ENCODE results near the gene ALOX5. TPM values are rescaled to one million over a fixed set of nuclear protein-coding genes. Genes with fewer than 3 reads are reported as not detected.
"Not testable (repeated sequence)": the region's sequence is repeated elsewhere in the genome, so short reads cannot be mapped to it uniquely, and the experiment has no call there.

Gene ALOX5
- total RNA-seq, 2 donors from 2014 or later: 21.2 to 35.0 TPM

DNA sequence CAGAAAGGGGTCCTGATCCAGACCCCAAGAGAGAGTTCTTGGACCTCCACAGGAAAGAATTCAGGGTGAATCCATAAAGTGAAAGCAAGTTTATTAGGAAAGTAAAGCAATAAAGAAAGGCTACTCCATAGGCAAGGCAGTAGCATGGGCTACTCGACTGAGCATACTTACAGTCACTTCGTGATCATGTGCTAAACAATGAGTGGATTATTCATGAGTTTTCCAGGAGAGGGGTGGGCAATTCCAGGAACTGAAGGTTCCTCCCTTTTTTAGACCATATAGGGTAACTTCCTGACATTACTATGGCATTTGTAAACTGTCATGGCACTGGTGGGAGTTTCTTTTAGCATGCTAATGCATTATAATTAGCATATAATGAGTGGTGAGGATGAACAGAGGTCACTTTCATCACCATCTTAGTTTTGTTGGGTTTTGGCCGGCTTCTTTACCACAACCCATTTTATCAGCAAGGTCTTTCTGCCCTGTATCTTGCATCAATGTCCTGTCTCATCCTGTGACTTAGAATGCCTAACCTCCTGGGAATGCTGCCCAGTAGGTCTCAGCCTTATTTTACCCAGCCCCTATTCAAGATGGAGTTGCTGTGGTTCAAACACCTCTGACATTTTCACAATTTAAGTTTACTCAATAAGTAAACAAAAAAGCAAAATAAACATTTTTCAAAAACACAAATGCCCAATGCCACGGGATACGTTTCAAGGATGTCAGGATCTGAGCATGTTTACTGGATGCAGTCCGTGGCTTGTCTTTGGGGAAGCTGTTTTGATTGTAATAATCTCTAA, 37.0 kb downstream of the ALOX5 start:
- Histone ChIP-seq H3K4me3 (no peak overlapping the region), H3K9me3 (no peaks in the 10 kb centered on the region), H3K27me3 (replicated peaks; ENCODE audit: insufficient read depth) (no peaks in the 10 kb centered on the region), H3K36me3 (no peaks in the 10 kb centered on the region), H3K27ac (no peak overlapping the region), H3K4me1 (replicated peaks) (no peaks in the 10 kb centered on the region)
- 75% methylated on average over 6 of the region's 6 CpGs for WGBS
- intact Hi-C loops (cut with DNase I): no loop called here
- DNase-seq (ENCODE audit: low spot score): no peak
- no peak for TF ChIP-seq POLR2AphosphoS5 (IDR thresholded peaks at IDR 0.05)
- TF ChIP-seq, protein P1, sequence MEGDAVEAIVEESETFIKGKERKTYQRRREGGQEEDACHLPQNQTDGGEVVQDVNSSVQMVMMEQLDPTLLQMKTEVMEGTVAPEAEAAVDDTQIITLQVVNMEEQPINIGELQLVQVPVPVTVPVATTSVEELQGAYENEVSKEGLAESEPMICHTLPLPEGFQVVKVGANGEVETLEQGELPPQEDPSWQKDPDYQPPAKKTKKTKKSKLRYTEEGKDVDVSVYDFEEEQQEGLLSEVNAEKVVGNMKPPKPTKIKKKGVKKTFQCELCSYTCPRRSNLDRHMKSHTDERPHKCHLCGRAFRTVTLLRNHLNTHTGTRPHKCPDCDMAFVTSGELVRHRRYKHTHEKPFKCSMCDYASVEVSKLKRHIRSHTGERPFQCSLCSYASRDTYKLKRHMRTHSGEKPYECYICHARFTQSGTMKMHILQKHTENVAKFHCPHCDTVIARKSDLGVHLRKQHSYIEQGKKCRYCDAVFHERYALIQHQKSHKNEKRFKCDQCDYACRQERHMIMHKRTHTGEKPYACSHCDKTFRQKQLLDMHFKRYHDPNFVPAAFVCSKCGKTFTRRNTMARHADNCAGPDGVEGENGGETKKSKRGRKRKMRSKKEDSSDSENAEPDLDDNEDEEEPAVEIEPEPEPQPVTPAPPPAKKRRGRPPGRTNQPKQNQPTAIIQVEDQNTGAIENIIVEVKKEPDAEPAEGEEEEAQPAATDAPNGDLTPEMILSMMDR (IDR thresholded peaks at IDR 0.05): no peak
- TF ChIP-seq POLR2A (IDR thresholded peaks at IDR 0.05): no peak

DNA sequence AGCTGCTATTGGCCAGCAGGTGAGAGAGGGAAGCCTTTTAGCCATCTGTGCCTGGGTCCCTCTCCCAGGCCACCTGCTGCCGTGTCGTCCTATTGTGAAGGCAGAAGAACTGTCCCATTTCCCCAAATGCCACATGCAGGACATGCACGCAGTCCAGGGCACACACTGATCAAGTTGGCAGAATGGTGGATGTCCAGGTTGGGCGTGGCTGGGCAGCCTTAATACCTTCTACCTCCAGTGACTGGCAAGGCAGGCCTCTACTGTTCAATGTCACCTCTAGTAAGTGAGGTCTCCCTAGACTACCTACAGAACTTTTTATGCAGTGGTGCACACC, 37.6 kb downstream of the ALOX5 start:
- DNase-seq (ENCODE audit: low spot score): no peak
- H3K4me3 ChIP-seq: no peak overlapping the region
- intact Hi-C loops (cut with DNase I): no loop called here
- TF ChIP-seq POLR2A (IDR thresholded peaks at IDR 0.05) (no peak), POLR2AphosphoS5 (IDR thresholded peaks at IDR 0.05) (no peak)
- TF ChIP-seq, protein P1 (IDR thresholded peaks at IDR 0.05): no peak
- H3K36me3 ChIP-seq: no peaks in the 10 kb centered on the region
- no peaks in the 10 kb centered on the region for H3K27me3 ChIP-seq (replicated peaks; ENCODE audit: insufficient read depth)
- H3K27ac ChIP-seq: no peak overlapping the region
- H3K9me3 ChIP-seq: no peaks in the 10 kb centered on the region
- 83% methylated on average over 4 of the region's 4 CpGs for WGBS
- H3K4me1 ChIP-seq (replicated peaks): no peaks in the 10 kb centered on the region

DNA sequence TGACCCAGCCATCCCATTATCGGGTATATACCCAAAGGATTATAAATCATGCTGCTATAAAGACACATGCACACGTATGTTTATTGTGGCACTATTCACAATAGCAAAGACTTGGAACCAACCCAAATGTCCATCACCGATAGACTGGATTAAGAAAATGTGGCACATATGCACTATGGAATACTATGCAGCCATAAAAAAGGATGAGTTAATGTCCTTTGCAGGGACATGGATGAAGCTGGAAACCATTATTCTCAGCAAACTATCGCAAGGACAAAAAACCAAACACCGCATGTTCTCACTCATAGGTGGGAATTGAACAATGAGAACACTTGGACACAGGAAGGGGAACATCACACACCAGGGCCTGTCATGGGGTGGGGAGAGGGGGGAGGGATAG, 41.0 kb downstream of the ALOX5 start:
- DNase-seq (ENCODE audit: low spot score); H3K4me1 ChIP-seq (replicated peaks); H3K4me3 ChIP-seq; H3K36me3 ChIP-seq; H3K27ac ChIP-seq; H3K9me3 ChIP-seq; H3K27me3 ChIP-seq (replicated peaks; ENCODE audit: insufficient read depth); intact Hi-C loops (cut with DNase I): not testable (repeated sequence)
- WGBS: 87% methylated on average over 5 of the region's 5 CpGs

DNA sequence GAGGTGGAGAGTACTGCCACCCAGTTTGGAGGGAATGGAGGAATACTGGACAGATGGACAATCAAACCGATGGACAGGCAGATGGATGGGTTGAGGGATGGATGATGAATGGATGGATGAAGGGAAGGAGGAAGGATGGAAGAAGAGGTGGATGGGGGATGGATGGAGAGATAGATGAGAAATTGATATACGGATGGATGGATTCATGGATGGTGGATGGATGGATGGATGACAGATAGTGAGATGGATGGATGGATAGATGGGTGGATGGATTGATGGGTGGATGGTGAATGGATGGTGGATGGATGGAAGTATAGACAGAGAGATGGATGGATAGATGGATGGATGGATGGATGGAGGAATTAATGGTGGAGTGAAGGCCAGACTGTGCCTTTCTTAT, 42.6 kb downstream of the ALOX5 start:
- H3K4me1 ChIP-seq (replicated peaks): peaks cover 4% of the 10 kb centered on the region
- WGBS: 88% methylated on average over 2 of the region's 2 CpGs

DNA sequence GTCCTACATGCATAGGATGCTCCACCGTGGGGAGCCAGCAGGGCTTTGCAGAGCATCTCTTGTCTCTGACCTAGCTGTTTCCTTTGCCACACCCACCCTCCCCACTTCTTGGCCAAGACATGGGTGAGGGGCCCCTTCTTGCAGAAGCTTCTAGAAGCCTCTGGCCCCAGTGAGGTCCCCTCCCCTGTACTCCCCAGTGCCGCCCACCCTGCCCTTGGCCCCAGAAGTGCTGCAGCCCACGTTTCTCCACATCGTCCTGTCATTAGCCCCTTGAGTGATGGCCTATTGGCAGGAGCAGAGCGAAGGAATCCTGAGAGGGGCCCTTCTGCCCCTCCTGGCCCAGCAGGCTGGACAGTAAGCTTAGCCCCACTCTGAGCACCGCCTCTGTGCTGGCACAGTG, 43.7 kb downstream of the ALOX5 start:
- no peak for TF ChIP-seq POLR2AphosphoS5 (IDR thresholded peaks at IDR 0.05)
- TF ChIP-seq, protein P1 (IDR thresholded peaks at IDR 0.05): no peak
- Histone ChIP-seq H3K4me1 (replicated peaks) (peaks cover 4% of the 10 kb centered on the region), H3K9me3 (no peaks in the 10 kb centered on the region), H3K36me3 (no peaks in the 10 kb centered on the region), H3K27ac (no peak overlapping the region), H3K27me3 (replicated peaks; ENCODE audit: insufficient read depth) (no peaks in the 10 kb centered on the region), H3K4me3 (no peak overlapping the region)
- 85% methylated on average over 6 of the region's 6 CpGs for WGBS
- DNase-seq (ENCODE audit: low spot score): no peak
- intact Hi-C loops (cut with DNase I): no loop called here

More for the DNA sequence above, 42.6 kb downstream of the ALOX5 start:
- Histone ChIP-seq H3K27me3 (replicated peaks; ENCODE audit: insufficient read depth) (no peaks in the 10 kb centered on the region), H3K36me3 (no peaks in the 10 kb centered on the region), H3K9me3 (no peaks in the 10 kb centered on the region), H3K27ac (no peak overlapping the region), H3K4me3 (no peak overlapping the region)
- DNase-seq (ENCODE audit: low spot score): no peak
- TF ChIP-seq, protein P1 (IDR thresholded peaks at IDR 0.05): no peak
- no peak for TF ChIP-seq POLR2AphosphoS5 (IDR thresholded peaks at IDR 0.05)
- TF ChIP-seq POLR2A (IDR thresholded peaks at IDR 0.05): no peak
- intact Hi-C loops (cut with DNase I): no loop called here
